Pancreas (tissue), 10 donors: ENCODE measurements around the gene SNX17. TPM values are rescaled to one million over a fixed set of nuclear protein-coding genes. Genes with fewer than 3 reads are reported as not detected.

Source experiments
- ATAC-seq, 4 donors: fragments of 200-7000 bp; cut with Tn5 transposase; one replicate each; pipeline versions ENCODE4 v1.8.0 to v1.9.1; 2020; ENCODE audit warnings: mild to moderate bottlenecking in 4 of 4, moderate library complexity in 4 of 4
- DNase-seq, 6 donors: peaks; one replicate each; pipeline ENCODE4 v3.0.0-alpha.2; 2020
- FAIRE-seq: peaks from 2 replicates; lab custom pipeline; 2012; peaks lifted over from hg19 to GRCh38; lab: Jason Lieb, UNC
- H3K27ac ChIP-seq, 4 donors: fragments of 200-600 bp; sonication (generic); 1 replicate in 3 of 4; 2 replicates in 1 of 4; pipeline versions ENCODE4 v1.5.0 to v1.8.0; 2020
- H3K27me3 ChIP-seq, 4 donors: fragments of 200-600 bp; one replicate each; pipeline ENCODE4 v1.8.0; 2021
- H3K36me3 ChIP-seq, 3 donors: fragments of 200-600 bp; sonication (generic) in 1 of 3; one replicate each; pipeline versions ENCODE4 v1.5.0 to v1.8.0; 2020 to 2021
- H3K4me1 ChIP-seq, 3 donors: fragments of 200-600 bp; one replicate each; pipeline ENCODE4 v1.8.0; 2021
- H3K4me3 ChIP-seq, 4 donors: fragments of 200-600 bp; sonication (generic) in 2 of 4; one replicate each; pipeline versions ENCODE4 v1.5.0 to v1.8.0; 2020 to 2021
- H3K9me3 ChIP-seq, 4 donors: fragments of 200-600 bp; one replicate each; pipeline ENCODE4 v1.8.0; 2021
- WGBS, 2 donors: extraction: QIAGEN DNeasy Blood & Tissue Kit; methylation state at CpG; one replicate each; pipeline ENCODE4 v1.1.7; 2013; 5-methylcytosine and 5-hydroxymethylcytosine counted together
- intact Hi-C, 3 donors: fragments of 100-400 bp; cut with DNase I; formaldehyde crosslinking; loops; one replicate each; pipeline versions ENCODE4 v1.11.1 to v1.14.2; 2022
- polyA plus RNA-seq, 2 donors: library from polyadenylated mRNA; stranded (reverse); fragments of 200-250 nt; gene quantifications; one replicate each; pipeline ENCODE4 v1.2.3, GENCODE V29; 2013
- total RNA-seq, 6 donors: library from RNA; stranded (reverse); fragmentation: NEBNext Ultra II Directional in 4 of 6; extraction: Animal tissue kit (Norgen Biotek cat#: 25700) in 4 of 6; gene quantifications; one replicate each; pipeline versions ENCODE4 v1.2.1 to v1.2.4, GENCODE V29; 2021 to 2023
- TF ChIP-seq, protein P1 (sequence below), 4 donors: fragments of 200-600 bp; sonication (generic) in 3 of 4; IDR thresholded peaks; one replicate each; pipeline versions ENCODE4 v1.5.0 to v1.8.0; 2021; ENCODE audit warnings: antibody characterized with exemption in 4 of 4
- donor health status: healthy with polysubstance abuse.
- donor health status: DM: no; HTN: no; CAD: no; lungs with moderate emphysema.
- donor health status: DM: no; HTN: no; CAD: no.
- donor health status: control.
- donor health status: control.
- donor health status: Bipolar disorder and iron deficiency.
- donor health status: DM: yes; HTN: yes; CAD: no.
- donor health status: DM: no; HTN: no; CAD: no.
- donor health status: DM: no; HTN: no; CAD: no.
- donor health status: DM: yes; HTN: yes; CAD: no.

SNX17 gene
- total and polyA plus RNA-seq, 8 donors: 34.3 to 60.2 (median 39.5) TPM

DNA sequence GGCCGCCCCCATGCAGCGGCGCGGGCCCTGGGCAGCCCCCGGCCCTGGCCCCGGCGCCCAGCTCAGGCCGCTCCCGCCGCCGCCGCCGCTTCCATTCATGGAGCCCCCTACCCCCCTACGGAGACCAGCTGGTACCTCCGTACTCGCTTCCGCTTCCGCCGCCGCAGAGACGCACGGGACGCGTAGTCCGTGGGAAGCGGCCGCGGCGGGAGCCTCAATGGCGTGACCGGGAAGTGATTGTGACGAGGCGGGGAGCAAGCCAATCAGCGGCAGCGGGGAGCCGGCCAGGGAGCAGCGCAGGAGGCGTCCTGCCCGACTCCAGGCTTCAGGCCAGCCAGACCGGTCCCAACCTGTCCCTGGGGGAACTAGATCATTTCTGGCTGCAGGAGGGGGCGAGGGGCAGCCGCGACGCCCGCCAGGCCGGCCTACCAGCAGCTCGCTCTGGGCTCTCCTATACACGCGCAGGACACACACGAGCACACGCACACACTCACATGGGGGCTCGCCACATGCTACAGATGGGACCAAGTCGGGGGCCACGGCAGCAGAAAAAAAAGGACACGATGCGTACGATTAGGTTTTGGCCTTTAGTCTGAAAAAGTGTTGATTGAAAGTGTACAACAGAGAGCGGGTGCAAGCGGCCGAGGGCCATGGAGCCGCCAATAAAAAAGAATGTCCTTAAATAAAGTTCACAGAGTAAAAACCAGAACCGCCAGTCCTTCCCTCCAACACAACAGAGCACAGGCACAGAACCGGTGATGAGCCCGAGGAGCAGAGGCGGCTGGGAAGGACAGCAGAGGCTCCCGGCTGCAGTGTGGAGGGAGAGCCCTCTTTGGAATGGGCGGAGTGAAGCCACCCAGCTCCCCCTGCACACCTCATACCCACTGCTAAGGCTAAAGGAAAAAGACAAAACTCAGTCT is 10.5 kb downstream of the SNX17 start, which contains the start of gene ZNF513:
Gene ZNF513 (minus strand): TSS at position 109 of the 920 bp plus-strand sequence. CDS start 208 bp downstream, outside the sequence.
- Histone ChIP-seq H3K27ac (peak within 1 kb of the TSS; percentile 79 to 92 (median 90)), H3K4me3 (peak within 1 kb of the TSS; percentile 44 to 64 (median 56)), H3K4me1 (peaks cover 5 to 14% (median 5%) of the 10 kb centered on the region in 3 donors), H3K36me3 (peaks cover 0 to 46% (median 15%) of the 10 kb centered on the region in 3 donors), H3K9me3 (no peaks in the 10 kb centered on the region), H3K27me3 (no peaks in the 10 kb centered on the region)
- WGBS, 2 donors: 11 to 15% methylated on average over 56 to 67 of the region's 67 CpGs
- FAIRE-seq: peak; percentile 82
- DNase-seq: peak; percentile 96 to 99 (median 97)
- ATAC-seq: peak; percentile 92 to 94 (median 92)
- intact Hi-C loops: no loop called here
- TF ChIP-seq, protein P1, sequence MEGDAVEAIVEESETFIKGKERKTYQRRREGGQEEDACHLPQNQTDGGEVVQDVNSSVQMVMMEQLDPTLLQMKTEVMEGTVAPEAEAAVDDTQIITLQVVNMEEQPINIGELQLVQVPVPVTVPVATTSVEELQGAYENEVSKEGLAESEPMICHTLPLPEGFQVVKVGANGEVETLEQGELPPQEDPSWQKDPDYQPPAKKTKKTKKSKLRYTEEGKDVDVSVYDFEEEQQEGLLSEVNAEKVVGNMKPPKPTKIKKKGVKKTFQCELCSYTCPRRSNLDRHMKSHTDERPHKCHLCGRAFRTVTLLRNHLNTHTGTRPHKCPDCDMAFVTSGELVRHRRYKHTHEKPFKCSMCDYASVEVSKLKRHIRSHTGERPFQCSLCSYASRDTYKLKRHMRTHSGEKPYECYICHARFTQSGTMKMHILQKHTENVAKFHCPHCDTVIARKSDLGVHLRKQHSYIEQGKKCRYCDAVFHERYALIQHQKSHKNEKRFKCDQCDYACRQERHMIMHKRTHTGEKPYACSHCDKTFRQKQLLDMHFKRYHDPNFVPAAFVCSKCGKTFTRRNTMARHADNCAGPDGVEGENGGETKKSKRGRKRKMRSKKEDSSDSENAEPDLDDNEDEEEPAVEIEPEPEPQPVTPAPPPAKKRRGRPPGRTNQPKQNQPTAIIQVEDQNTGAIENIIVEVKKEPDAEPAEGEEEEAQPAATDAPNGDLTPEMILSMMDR (IDR thresholded peaks at IDR 0.05): no peak

- no peak overlapping the region for H3K4me3 ChIP-seq
- peaks cover 0 to 42% (median 7%) of the 10 kb centered on the region in 3 donors for H3K36me3 ChIP-seq
- TF ChIP-seq, protein P1 (IDR thresholded peaks at IDR 0.05): no peak
Measured at GRCh38 chr2:27381577-27382181, 11.3 kb downstream of the SNX17 start.

GRCh38 chr2:27390822-27391679 is 20.6 kb downstream of the SNX17 start:
- Histone ChIP-seq H3K36me3 (peaks cover 0 to 3% (median 0%) of the 10 kb centered on the region in 3 donors), H3K9me3 (no peaks in the 10 kb centered on the region), H3K4me1 (no peaks in the 10 kb centered on the region), H3K27me3 (no peaks in the 10 kb centered on the region), H3K4me3 (no peak overlapping the region), H3K27ac (no peak overlapping the region)
- TF ChIP-seq, protein P1 (IDR thresholded peaks at IDR 0.05): no peak
- WGBS, 2 donors: 91 to 97% methylated on average over 9 of the region's 9 CpGs
- FAIRE-seq: no peak
- intact Hi-C loops: no loop called here
- no peak for ATAC-seq
- no peak for DNase-seq

More at GRCh38 chr2:27381577-27382181, 11.3 kb downstream of the SNX17 start:
- FAIRE-seq: no peak
- no peaks in the 10 kb centered on the region for H3K27me3 ChIP-seq
- no peak for ATAC-seq
- peaks cover 5 to 14% (median 5%) of the 10 kb centered on the region in 3 donors for H3K4me1 ChIP-seq
- peak overlapping the region in 3 of 4 donors; percentile 89 to 92 (median 90) for H3K27ac ChIP-seq
- no peak for DNase-seq
- intact Hi-C loops: no loop called here
- no peaks in the 10 kb centered on the region for H3K9me3 ChIP-seq
- WGBS, 2 donors: 82 to 85% methylated on average over 10 of the region's 10 CpGs

DNA sequence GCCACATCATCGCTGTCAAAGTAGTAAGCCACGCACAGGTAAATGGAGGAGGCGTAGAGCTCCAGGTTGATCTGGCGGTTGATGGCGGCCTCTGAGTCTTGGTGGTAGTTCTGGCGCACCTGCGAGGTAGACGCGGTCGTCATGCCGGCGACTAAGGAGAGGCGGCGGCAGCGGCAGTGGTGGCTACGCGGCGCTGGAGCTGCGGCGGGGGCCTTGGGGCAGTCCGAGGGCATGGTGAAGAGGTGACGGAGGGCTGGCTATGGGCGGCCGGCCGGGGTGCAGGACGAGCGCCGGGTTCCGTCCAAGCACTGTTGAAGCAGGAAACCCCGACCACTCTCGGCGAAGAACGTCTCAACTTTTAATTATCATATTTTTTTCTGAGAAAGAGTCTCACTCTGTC is 22.8 kb downstream of the SNX17 start:
- ATAC-seq (no peak), FAIRE-seq (no peak), DNase-seq (no peak)
- H3K4me1 ChIP-seq: no peaks in the 10 kb centered on the region
- no peak overlapping the region for H3K4me3 ChIP-seq
- H3K36me3 ChIP-seq: no peaks in the 10 kb centered on the region
- H3K27ac ChIP-seq: no peak overlapping the region
- no peaks in the 10 kb centered on the region for H3K9me3 ChIP-seq
- TF ChIP-seq, protein P1 (IDR thresholded peaks at IDR 0.05): no peak
- intact Hi-C loops: no loop called here
- no peaks in the 10 kb centered on the region for H3K27me3 ChIP-seq
- WGBS, 2 donors: 98% methylated on average over 31 to 33 of the region's 33 CpGs
